UCSD-AML1 (cell line): ENCODE measurements around the gene CCDC92.
"Not testable (repeated sequence)": the region's sequence is repeated elsewhere in the genome, so short reads cannot be mapped to it uniquely, and the experiment has no call there.

ENCODE experiments used
- DNase-seq: peaks from one replicate; lab custom pipeline; 2025; ENCODE audit not compliant: unreplicated experiment; lab: John Stamatoyannopoulos, UW

Gene CCDC92

GRCh38 chr12:123950476-123951349, 21.9 kb downstream of the CCDC92 start:
- DNase-seq = no peak

GRCh38 chr12:123949770-123950165, 22.9 kb downstream of the CCDC92 start:
- no peak for DNase-seq

- DNase-seq = no peak
Observed at GRCh38 chr12:123948796-123949769, 23.5 kb downstream of the CCDC92 start.

- no peak for DNase-seq
Observed at GRCh38 chr12:123948401-123948795, 24.2 kb downstream of the CCDC92 start.

- DNase-seq = not testable (repeated sequence)
Observed at GRCh38 chr12:123947531-123947930, 25.1 kb downstream of the CCDC92 start.

GRCh38 chr12:123946516-123947505, 25.8 kb downstream of the CCDC92 start:
- DNase-seq = not testable (repeated sequence)

- DNase-seq = no peak
Observed at GRCh38 chr12:123946152-123946515, 26.5 kb downstream of the CCDC92 start.

- DNase-seq = no peak
Observed at GRCh38 chr12:123945287-123946151, 27.1 kb downstream of the CCDC92 start.

GRCh38 chr12:123944696-123945095, 27.9 kb downstream of the CCDC92 start:
- no peak for DNase-seq

- no peak for DNase-seq
Observed at GRCh38 chr12:123943816-123944215, 28.8 kb downstream of the CCDC92 start.

GRCh38 chr12:123942911-123943648, 29.6 kb downstream of the CCDC92 start:
- DNase-seq = no peak

- no peak for DNase-seq
Observed at GRCh38 chr12:123942238-123942653, 30.4 kb downstream of the CCDC92 start.

- DNase-seq = peak; percentile 51
Observed at GRCh38 chr12:123941624-123942237, 30.9 kb downstream of the CCDC92 start.

- DNase-seq = no peak
Observed at GRCh38 chr12:123941000-123941399, 31.6 kb downstream of the CCDC92 start.

GRCh38 chr12:123940627-123940966, 32.0 kb downstream of the CCDC92 start:
- no peak for DNase-seq

GRCh38 chr12:123939716-123940626, 32.7 kb downstream of the CCDC92 start:
- DNase-seq = no peak

- DNase-seq = no peak
Observed at GRCh38 chr12:123938679-123939480, 33.8 kb downstream of the CCDC92 start.
